ENCODE results near the gene KRTAP10-6.

The KRTAP10-6 gene

GRCh38 chr21:44542716-44543115 lies 49.6 kb downstream of the KRTAP10-6 start:
- DNase-seq (ENCODE audit: low read depth, low spot score), result no peak
- ChIA-PET CTCF (no interaction called here), POLR2A (no interaction called here)
- H3K4me3 ChIP-seq (ENCODE audit: low read depth, low read length), result no peak overlapping the region
- no peak for TF ChIP-seq CTCF (IDR thresholded peaks at IDR 0.05; ENCODE audit: insufficient read depth, low read length, missing control alignments)

Measured in AG04449 (cell line).